Gastrocnemius medialis (tissue), 4 donors: ENCODE data around the gene MFAP4.

Source experiments
- POLR2A ChIP-seq, 2 donors: fragments of 450-650 bp; IDR thresholded peaks; one replicate each; pipeline ENCODE4 v1.6.1; 2017; ENCODE audit warnings: antibody characterized with exemption in 2 of 2, mild to moderate bottlenecking in 2 of 2, moderate library complexity in 2 of 2
- TF ChIP-seq, protein P1 (sequence below), 5 experiments: fragments of 450-650 bp in 3 of 5; fragments of 200-600 bp in 2 of 5; sonication (generic) in 2 of 5; IDR thresholded peaks in 4 of 5; conservative IDR thresholded peaks in 1 of 5; 1 replicate in 4 of 5; 2 replicates in 1 of 5; pipeline ENCODE4 v1.5.1; 2016 to 2019; ENCODE audit warnings: antibody characterized with exemption in 5 of 5, mild to moderate bottlenecking in 3 of 5, moderate library complexity in 3 of 5

GRCh38 chr17:19343671-19344151 lies 43.3 kb downstream of the MFAP4 start:
- TF ChIP-seq, protein P1, sequence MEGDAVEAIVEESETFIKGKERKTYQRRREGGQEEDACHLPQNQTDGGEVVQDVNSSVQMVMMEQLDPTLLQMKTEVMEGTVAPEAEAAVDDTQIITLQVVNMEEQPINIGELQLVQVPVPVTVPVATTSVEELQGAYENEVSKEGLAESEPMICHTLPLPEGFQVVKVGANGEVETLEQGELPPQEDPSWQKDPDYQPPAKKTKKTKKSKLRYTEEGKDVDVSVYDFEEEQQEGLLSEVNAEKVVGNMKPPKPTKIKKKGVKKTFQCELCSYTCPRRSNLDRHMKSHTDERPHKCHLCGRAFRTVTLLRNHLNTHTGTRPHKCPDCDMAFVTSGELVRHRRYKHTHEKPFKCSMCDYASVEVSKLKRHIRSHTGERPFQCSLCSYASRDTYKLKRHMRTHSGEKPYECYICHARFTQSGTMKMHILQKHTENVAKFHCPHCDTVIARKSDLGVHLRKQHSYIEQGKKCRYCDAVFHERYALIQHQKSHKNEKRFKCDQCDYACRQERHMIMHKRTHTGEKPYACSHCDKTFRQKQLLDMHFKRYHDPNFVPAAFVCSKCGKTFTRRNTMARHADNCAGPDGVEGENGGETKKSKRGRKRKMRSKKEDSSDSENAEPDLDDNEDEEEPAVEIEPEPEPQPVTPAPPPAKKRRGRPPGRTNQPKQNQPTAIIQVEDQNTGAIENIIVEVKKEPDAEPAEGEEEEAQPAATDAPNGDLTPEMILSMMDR (IDR thresholded peaks at IDR 0.05 in 4 of 5, conservative IDR thresholded peaks at IDR 0.05 in 1 of 5) = no peak
- no peak for TF ChIP-seq POLR2A (IDR thresholded peaks at IDR 0.05)
